Neural progenitor cell (in vitro differentiated cells): ENCODE results near the gene OR52E1.

Experiments used
- EZH2 ChIP-seq: fragments of 200-600 bp; sonication (generic); IDR thresholded peaks from 2 replicates; pipeline ENCODE4 v1.6.1; 2017; ENCODE audit warnings: antibody characterized with exemption, mild to moderate bottlenecking, moderate library complexity
- TF ChIP-seq, protein P1 (sequence below): fragments of 200-600 bp; sonication (generic); IDR thresholded peaks from 2 replicates; pipeline ENCODE4 v1.5.1; 2017; ENCODE audit warnings: antibody characterized with exemption, mild to moderate bottlenecking

- TF ChIP-seq, protein P1, sequence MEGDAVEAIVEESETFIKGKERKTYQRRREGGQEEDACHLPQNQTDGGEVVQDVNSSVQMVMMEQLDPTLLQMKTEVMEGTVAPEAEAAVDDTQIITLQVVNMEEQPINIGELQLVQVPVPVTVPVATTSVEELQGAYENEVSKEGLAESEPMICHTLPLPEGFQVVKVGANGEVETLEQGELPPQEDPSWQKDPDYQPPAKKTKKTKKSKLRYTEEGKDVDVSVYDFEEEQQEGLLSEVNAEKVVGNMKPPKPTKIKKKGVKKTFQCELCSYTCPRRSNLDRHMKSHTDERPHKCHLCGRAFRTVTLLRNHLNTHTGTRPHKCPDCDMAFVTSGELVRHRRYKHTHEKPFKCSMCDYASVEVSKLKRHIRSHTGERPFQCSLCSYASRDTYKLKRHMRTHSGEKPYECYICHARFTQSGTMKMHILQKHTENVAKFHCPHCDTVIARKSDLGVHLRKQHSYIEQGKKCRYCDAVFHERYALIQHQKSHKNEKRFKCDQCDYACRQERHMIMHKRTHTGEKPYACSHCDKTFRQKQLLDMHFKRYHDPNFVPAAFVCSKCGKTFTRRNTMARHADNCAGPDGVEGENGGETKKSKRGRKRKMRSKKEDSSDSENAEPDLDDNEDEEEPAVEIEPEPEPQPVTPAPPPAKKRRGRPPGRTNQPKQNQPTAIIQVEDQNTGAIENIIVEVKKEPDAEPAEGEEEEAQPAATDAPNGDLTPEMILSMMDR = no peak
- no peak for TF ChIP-seq EZH2
Measured at GRCh38 chr11:5021996-5022395, 47.4 kb upstream of the OR52E1 start.
